Adrenal gland (tissue), 12 donors: ENCODE data around the gene CHPF. TPM values are rescaled to one million over a fixed set of nuclear protein-coding genes. Genes with fewer than 3 reads are reported as not detected.

ENCODE experiments used
- DNase-seq, 7 donors: peaks; one replicate each; pipeline ENCODE4 v3.0.0-alpha.2; 2019 to 2020
- H3K27ac ChIP-seq, 5 donors: fragments of 200-600 bp; sonication (generic) in 4 of 5; 1 replicate in 3 of 5; 2 replicates in 2 of 5; pipeline versions ENCODE4 v1.5.1 to v1.8.0; 2016 to 2020; ENCODE audit warnings: mild to moderate bottlenecking in 1 of 5
- H3K27me3 ChIP-seq: fragments of 200-600 bp; 2 replicates; pipeline ENCODE4 v1.8.0; 2021
- H3K36me3 ChIP-seq, 2 donors: fragments of 200-600 bp; replicated peaks in 1 of 2; 1 replicate in 1 of 2; 2 replicates in 1 of 2; pipeline versions ENCODE4 v1.5.1 to v1.8.0; 2018 to 2022
- H3K4me1 ChIP-seq, 2 donors: fragments of 200-600 bp; replicated peaks in 1 of 2; 1 replicate in 1 of 2; 2 replicates in 1 of 2; pipeline versions ENCODE4 v1.5.1 to v1.8.0; 2018 to 2021
- H3K4me3 ChIP-seq, 4 donors: fragments of 200-600 bp; sonication (generic) in 3 of 4; one replicate each; pipeline ENCODE4 v1.5.1; 2016 to 2018
- H3K9me3 ChIP-seq, 3 donors: fragments of 200-600 bp; sonication (generic) in 1 of 3; replicated peaks in 1 of 3; 1 replicate in 2 of 3; 2 replicates in 1 of 3; pipeline versions ENCODE4 v1.5.1 to v1.8.0; 2016 to 2021
- POLR2A ChIP-seq, 2 donors: fragments of 450-650 bp; IDR thresholded peaks; one replicate each; pipeline ENCODE4 v1.6.1; 2017; ENCODE audit warnings: antibody characterized with exemption in 2 of 2, mild to moderate bottlenecking in 2 of 2, moderate library complexity in 1 of 2
- WGBS, 4 donors: extraction: QIAGEN DNeasy Blood & Tissue Kit in 2 of 4; methylation state at CpG; one replicate each; pipeline versions ENCODE4 v1.1.5 to v1.1.7; 2013 to 2017; 5-methylcytosine and 5-hydroxymethylcytosine counted together
- intact Hi-C, 2 donors: fragments of 100-400 bp; cut with DNase I; formaldehyde crosslinking; loops; one replicate each; pipeline versions ENCODE4 v1.14.1 to v1.15.0; 2022 to 2023
- polyA plus RNA-seq, 3 donors: library from polyadenylated mRNA; stranded (reverse); fragments of 200-250 nt in 2 of 3; fragments of 350-450 nt in 1 of 3; fragmentation: Illumina TruSeq in 1 of 3; extraction: RNeasy Lipid Tissue Mini Kit (QIAGEN cat#74804) in 1 of 3; gene quantifications; one replicate each; pipeline ENCODE4 v1.2.3, GENCODE V29; 2013 to 2014
- total RNA-seq, 9 donors: library from RNA; depleted of rRNA in 4 of 9; stranded (reverse); fragments of >200 nt in 4 of 9; fragments of 120-200 nt in 1 of 9; fragmentation: NEBNext Ultra II Directional in 1 of 9; extraction: Animal tissue kit (Norgen Biotek cat#: 25700) in 1 of 9; gene quantifications; one replicate each; pipeline versions ENCODE4 v1.1.0 to v1.2.4, GENCODE V29; 2013 to 2023
- TF ChIP-seq, protein P1 (sequence below), 6 experiments: fragments of 450-650 bp in 4 of 6; fragments of 200-600 bp in 2 of 6; sonication (generic) in 1 of 6; IDR thresholded peaks; 1 replicate in 5 of 6; 2 replicates in 1 of 6; pipeline versions ENCODE4 v1.5.1 to v1.8.0; 2016 to 2021; ENCODE audit warnings: antibody characterized with exemption in 6 of 6, mild to moderate bottlenecking in 2 of 6, moderate library complexity in 1 of 6
- donor health status: healthy with polysubstance abuse.
- donor health status: Bipolar disorder and iron deficiency.
- donor health status: DM: yes; HTN: yes; CAD: no.
- donor health status: DM: no; HTN: no; CAD: no.
- donor health status: DM: no; HTN: no; CAD: no.
- donor health status: DM: yes; HTN: yes; CAD: no.

CHPF gene
- total and polyA plus RNA-seq, 12 donors, result 9.1 to 196 (median 61.1) TPM

GRCh38 chr2:219507581-219508443, 35.8 kb downstream of the CHPF start:
- H3K4me3 ChIP-seq, result no peak overlapping the region
- H3K27me3 ChIP-seq, result peaks cover 9% of the 10 kb centered on the region
- peak overlapping the region in 1 of 5 donors; percentile 64 for H3K27ac ChIP-seq
- peaks cover 0 to 6% of the 10 kb centered on the region in 2 donors for H3K4me1 ChIP-seq
- TF ChIP-seq, protein P1, sequence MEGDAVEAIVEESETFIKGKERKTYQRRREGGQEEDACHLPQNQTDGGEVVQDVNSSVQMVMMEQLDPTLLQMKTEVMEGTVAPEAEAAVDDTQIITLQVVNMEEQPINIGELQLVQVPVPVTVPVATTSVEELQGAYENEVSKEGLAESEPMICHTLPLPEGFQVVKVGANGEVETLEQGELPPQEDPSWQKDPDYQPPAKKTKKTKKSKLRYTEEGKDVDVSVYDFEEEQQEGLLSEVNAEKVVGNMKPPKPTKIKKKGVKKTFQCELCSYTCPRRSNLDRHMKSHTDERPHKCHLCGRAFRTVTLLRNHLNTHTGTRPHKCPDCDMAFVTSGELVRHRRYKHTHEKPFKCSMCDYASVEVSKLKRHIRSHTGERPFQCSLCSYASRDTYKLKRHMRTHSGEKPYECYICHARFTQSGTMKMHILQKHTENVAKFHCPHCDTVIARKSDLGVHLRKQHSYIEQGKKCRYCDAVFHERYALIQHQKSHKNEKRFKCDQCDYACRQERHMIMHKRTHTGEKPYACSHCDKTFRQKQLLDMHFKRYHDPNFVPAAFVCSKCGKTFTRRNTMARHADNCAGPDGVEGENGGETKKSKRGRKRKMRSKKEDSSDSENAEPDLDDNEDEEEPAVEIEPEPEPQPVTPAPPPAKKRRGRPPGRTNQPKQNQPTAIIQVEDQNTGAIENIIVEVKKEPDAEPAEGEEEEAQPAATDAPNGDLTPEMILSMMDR (IDR thresholded peaks at IDR 0.05), result no peak
- TF ChIP-seq POLR2A (IDR thresholded peaks at IDR 0.05), result no peak
- WGBS, 4 donors, result 41 to 53% (median 50%) methylated on average over 8 of the region's 8 CpGs
- H3K9me3 ChIP-seq, result no peaks in the 10 kb centered on the region
- peaks cover 0 to 35% of the 10 kb centered on the region in 2 donors for H3K36me3 ChIP-seq
- no peak for DNase-seq
- intact Hi-C loops, result no loop called here

GRCh38 chr2:219506802-219507526, 36.6 kb downstream of the CHPF start:
- peak overlapping the region in 1 of 5 donors; percentile 64 for H3K27ac ChIP-seq
- H3K4me3 ChIP-seq, result no peak overlapping the region
- peaks cover 0 to 35% of the 10 kb centered on the region in 2 donors for H3K36me3 ChIP-seq
- peaks cover 0 to 6% of the 10 kb centered on the region in 2 donors for H3K4me1 ChIP-seq
- intact Hi-C loops, result no loop called here
- no peak for DNase-seq
- no peaks in the 10 kb centered on the region for H3K9me3 ChIP-seq
- H3K27me3 ChIP-seq, result peaks cover under 1% of the 10 kb centered on the region
- 77 to 89% (median 86%) methylated on average over 11 to 17 of the region's 17 CpGs for whole genome bisulfite sequencing, 4 donors
- no peak for TF ChIP-seq POLR2A (IDR thresholded peaks at IDR 0.05)
- TF ChIP-seq, protein P1 (IDR thresholded peaks at IDR 0.05), result no peak

GRCh38 chr2:219506153-219506801, 37.3 kb downstream of the CHPF start:
- TF ChIP-seq, protein P1 (IDR thresholded peaks at IDR 0.05), result no peak
- no peak for TF ChIP-seq POLR2A (IDR thresholded peaks at IDR 0.05)
- Histone ChIP-seq H3K4me3 (no peak overlapping the region), H3K36me3 (peaks cover 0 to 35% of the 10 kb centered on the region in 2 donors), H3K27me3 (no peaks in the 10 kb centered on the region), H3K9me3 (no peaks in the 10 kb centered on the region), H3K27ac (peak overlapping the region in 1 of 5 donors; percentile 64), H3K4me1 (peaks cover 0 to 6% of the 10 kb centered on the region in 2 donors)
- DNase-seq, result no peak
- WGBS, 4 donors, result 86 to 92% (median 90%) methylated on average over 17 to 23 of the region's 23 CpGs
- intact Hi-C loops, result no loop called here

- peaks cover 0 to 6% of the 10 kb centered on the region in 2 donors for H3K4me1 ChIP-seq
- TF ChIP-seq, protein P1 (IDR thresholded peaks at IDR 0.05), result no peak
- TF ChIP-seq POLR2A (IDR thresholded peaks at IDR 0.05), result no peak
- 80 to 91% (median 89%) methylated on average over 3 to 9 of the region's 9 CpGs for WGBS, 4 donors
- DNase-seq, result no peak
- H3K4me3 ChIP-seq, result no peak overlapping the region
- no peaks in the 10 kb centered on the region for H3K27me3 ChIP-seq
- peak overlapping the region in 1 of 5 donors; percentile 64 for H3K27ac ChIP-seq
- no peaks in the 10 kb centered on the region for H3K9me3 ChIP-seq
- intact Hi-C loops, result no loop called here
- peaks cover 0 to 35% of the 10 kb centered on the region in 2 donors for H3K36me3 ChIP-seq
Measured at GRCh38 chr2:219505585-219505984, 38.0 kb downstream of the CHPF start.
